Keratinocyte (primary cell): Measurements from ENCODE around the gene SERPINB1. TPM values are rescaled to one million over a fixed set of nuclear protein-coding genes. Genes with fewer than 3 reads are reported as not detected.

ENCODE experiments used
- DNase-seq: peaks from one replicate; pipeline ENCODE4 v3.0.0-alpha.2; 2011; ENCODE audit warnings: low read depth, missing footprints, low spot score
- FAIRE-seq: peaks from 2 replicates; lab custom pipeline; 2011; peaks lifted over from hg19 to GRCh38; lab: Jason Lieb, UNC
- H2AFZ ChIP-seq: 2 replicates; pipeline ENCODE4 v1.6.0; 2012; ENCODE audit warnings: low read length, control low read depth, inconsistent platforms; ENCODE audit not compliant: control insufficient read depth
- H3K27ac ChIP-seq: 2 replicates; pipeline ENCODE4 v1.5.1; 2011; ENCODE audit warnings: low read length; ENCODE audit not compliant: control insufficient read depth, insufficient read depth
- H3K27me3 ChIP-seq: 3 replicates; pipeline ENCODE4 v1.6.0; 2011; ENCODE audit warnings: low read length; ENCODE audit not compliant: control insufficient read depth, insufficient read depth; ENCODE audit errors: extremely low read depth
- H3K36me3 ChIP-seq, 2 experiments: 2 replicates in 1 of 2; 3 replicates in 1 of 2; pipeline ENCODE4 v1.5.1; 2011; ENCODE audit warnings: low read length in 2 of 2, mild to moderate bottlenecking in 1 of 2; ENCODE audit not compliant: control insufficient read depth in 2 of 2, insufficient read depth in 2 of 2; ENCODE audit errors: extremely low read depth in 1 of 2
- H3K4me1 ChIP-seq: 3 replicates; pipeline ENCODE4 v1.5.1; 2011; ENCODE audit warnings: low read length; ENCODE audit not compliant: control insufficient read depth, insufficient read depth; ENCODE audit errors: extremely low read depth
- H3K4me2 ChIP-seq: 3 replicates; pipeline ENCODE4 v1.6.0; 2011; ENCODE audit warnings: low read depth, low read length; ENCODE audit not compliant: control insufficient read depth, insufficient read depth; ENCODE audit errors: extremely low read depth
- H3K4me3 ChIP-seq, 3 experiments: fragments of 200-600 bp in 1 of 3; sonication (generic) in 1 of 3; 2 replicates in 2 of 3; 3 replicates in 1 of 3; pipeline ENCODE4 v1.5.1; 2011 to 2016; ENCODE audit warnings: low read length in 3 of 3, mild to moderate bottlenecking in 3 of 3, control low read depth in 2 of 3, inconsistent platforms in 1 of 3, low read depth in 1 of 3, mixed read lengths in 1 of 3, mixed run types in 1 of 3, moderate library complexity in 1 of 3; ENCODE audit not compliant: control insufficient read depth in 2 of 3, insufficient read depth in 2 of 3; ENCODE audit errors: extremely low read depth in 1 of 3
- H3K79me2 ChIP-seq: 2 replicates; pipeline ENCODE4 v1.6.0; 2012; ENCODE audit warnings: low read length; ENCODE audit not compliant: control insufficient read depth, insufficient read depth
- H3K9ac ChIP-seq: 3 replicates; pipeline ENCODE4 v1.6.0; 2011; ENCODE audit warnings: low read length; ENCODE audit not compliant: control insufficient read depth, insufficient read depth; ENCODE audit errors: extremely low read depth
- H3K9me1 ChIP-seq: 3 replicates; pipeline ENCODE4 v1.6.0; 2011; ENCODE audit warnings: low read length; ENCODE audit not compliant: control insufficient read depth, insufficient read depth; ENCODE audit errors: extremely low read depth
- H3K9me3 ChIP-seq: 2 replicates; pipeline ENCODE4 v1.5.1; 2012; ENCODE audit warnings: low read depth, low read length; ENCODE audit not compliant: control insufficient read depth
- H4K20me1 ChIP-seq: 3 replicates; pipeline ENCODE4 v1.6.0; 2011; ENCODE audit warnings: low read length; ENCODE audit not compliant: control insufficient read depth, insufficient read depth; ENCODE audit errors: extremely low read depth
- EZH2 ChIP-seq: IDR thresholded peaks from one replicate; pipeline ENCODE4 v1.6.1; 2012; ENCODE audit warnings: inconsistent platforms, mild to moderate bottlenecking, low read length, moderate library complexity
- dilution Hi-C: fragments of 300-500 bp; cut with MboI; formaldehyde crosslinking; loops from one replicate; pipeline ENCODE4 v1.7.0; 2020; ENCODE audit warnings: low sequenced_read_pairs; ENCODE audit not compliant: extremely low pct_ligation_motif_present
- polyA plus RNA-seq, 5 experiments: library from polyadenylated mRNA; depleted of rRNA in 3 of 5; stranded (reverse) in 3 of 5; stranded (forward) in 1 of 5; unstranded in 1 of 5; fragments of >200 nt; gene quantifications; 1 replicate in 1 of 5; 2 replicates in 3 of 5; 3 replicates in 1 of 5; pipeline versions ENCODE4 v1.2.1 to v1.2.3, GENCODE V29; 2011 to 2012; ENCODE audit warnings: missing spikeins in 2 of 5, low read depth in 1 of 5, low replicate concordance in 1 of 5
- TF ChIP-seq, protein P1 (sequence below), 3 experiments: IDR thresholded peaks in 1 of 3; conservative IDR thresholded peaks in 1 of 3; optimal IDR thresholded peaks in 1 of 3; 2 replicates in 2 of 3; 3 replicates in 1 of 3; pipeline versions ENCODE3 to v1.5.1; 2011; ENCODE audit warnings: low read length in 3 of 3, mild to moderate bottlenecking in 3 of 3, moderate library complexity in 2 of 3, control low read depth in 1 of 3, inconsistent platforms in 1 of 3; ENCODE audit not compliant: insufficient read depth in 2 of 3; ENCODE audit errors: extremely low read depth in 1 of 3

SERPINB1 gene
- polyA plus RNA-seq, 1 donor (not counting 4 experiments of a cell fraction or from before 2014, with no cell fraction given): 71.9 TPM

DNA sequence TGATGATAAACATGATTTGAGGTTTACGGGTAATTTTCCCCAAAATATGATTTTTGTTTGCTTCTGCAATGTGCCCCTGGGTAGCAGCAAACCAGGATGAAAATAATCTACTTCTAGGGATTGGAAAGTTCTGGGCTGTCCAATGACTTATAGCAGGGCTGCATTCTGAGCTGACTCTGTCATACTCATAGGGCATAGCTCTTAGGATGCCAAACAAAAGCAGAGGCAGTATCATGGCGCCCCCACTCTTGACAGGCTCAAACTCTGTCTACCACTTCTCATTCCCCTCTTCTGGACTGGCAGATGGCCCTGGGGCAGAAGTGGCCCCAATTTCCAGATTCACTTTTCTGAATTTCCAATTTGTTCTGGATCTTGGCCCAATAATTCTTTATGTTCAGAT lies 10.3 kb downstream of the SERPINB1 start:
- dilution Hi-C loops: no loop called here
- no peaks in the 10 kb centered on the region for H3K9me3 ChIP-seq
- H3K27me3 ChIP-seq: no peaks in the 10 kb centered on the region
- H3K79me2 ChIP-seq: no peaks in the 10 kb centered on the region
- no peaks in the 10 kb centered on the region for H4K20me1 ChIP-seq
- H3K9ac ChIP-seq: no peak overlapping the region
- H2AFZ ChIP-seq: no peak overlapping the region
- DNase-seq: no peak
- no peak for TF ChIP-seq EZH2
- TF ChIP-seq, protein P1, sequence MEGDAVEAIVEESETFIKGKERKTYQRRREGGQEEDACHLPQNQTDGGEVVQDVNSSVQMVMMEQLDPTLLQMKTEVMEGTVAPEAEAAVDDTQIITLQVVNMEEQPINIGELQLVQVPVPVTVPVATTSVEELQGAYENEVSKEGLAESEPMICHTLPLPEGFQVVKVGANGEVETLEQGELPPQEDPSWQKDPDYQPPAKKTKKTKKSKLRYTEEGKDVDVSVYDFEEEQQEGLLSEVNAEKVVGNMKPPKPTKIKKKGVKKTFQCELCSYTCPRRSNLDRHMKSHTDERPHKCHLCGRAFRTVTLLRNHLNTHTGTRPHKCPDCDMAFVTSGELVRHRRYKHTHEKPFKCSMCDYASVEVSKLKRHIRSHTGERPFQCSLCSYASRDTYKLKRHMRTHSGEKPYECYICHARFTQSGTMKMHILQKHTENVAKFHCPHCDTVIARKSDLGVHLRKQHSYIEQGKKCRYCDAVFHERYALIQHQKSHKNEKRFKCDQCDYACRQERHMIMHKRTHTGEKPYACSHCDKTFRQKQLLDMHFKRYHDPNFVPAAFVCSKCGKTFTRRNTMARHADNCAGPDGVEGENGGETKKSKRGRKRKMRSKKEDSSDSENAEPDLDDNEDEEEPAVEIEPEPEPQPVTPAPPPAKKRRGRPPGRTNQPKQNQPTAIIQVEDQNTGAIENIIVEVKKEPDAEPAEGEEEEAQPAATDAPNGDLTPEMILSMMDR (optimal IDR thresholded peaks at IDR 0.05 in 1 of 3, IDR thresholded peaks at IDR 0.05 in 1 of 3, conservative IDR thresholded peaks at IDR 0.05 in 1 of 3; ENCODE audit: extremely low read depth in 1 of 3, insufficient read depth in 2 of 3, low read length in 3 of 3): peak in 1 of 3 experiments; percentile 29
- H3K9me1 ChIP-seq: peaks cover 2% of the 10 kb centered on the region
- no peak overlapping the region for H3K4me2 ChIP-seq
- peaks cover 5 to 10% of the 10 kb centered on the region in 2 experiments for H3K36me3 ChIP-seq
- H3K4me3 ChIP-seq: no peak overlapping the region
- no peak overlapping the region for H3K27ac ChIP-seq
- no peak for FAIRE-seq
- H3K4me1 ChIP-seq: no peaks in the 10 kb centered on the region

DNA sequence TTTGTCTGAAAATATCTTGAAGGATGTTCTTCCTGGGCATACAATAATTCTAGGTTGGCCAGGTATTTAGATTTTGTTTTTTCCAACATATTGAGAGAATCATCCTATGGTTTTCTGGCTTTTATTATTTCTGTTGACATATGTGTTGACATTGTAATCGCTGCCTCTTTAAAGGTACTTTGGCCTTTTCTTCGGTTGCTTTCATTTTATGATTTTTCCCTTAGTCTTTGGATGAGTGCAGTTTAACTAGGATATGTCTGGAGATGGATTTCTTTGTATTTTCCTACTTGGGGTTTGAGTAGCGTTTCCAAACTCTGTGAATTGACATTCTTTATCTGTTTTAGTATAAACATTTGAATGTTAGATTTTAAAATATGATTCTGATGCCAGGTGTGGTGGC lies 11.5 kb downstream of the SERPINB1 start:
- no peaks in the 10 kb centered on the region for H4K20me1 ChIP-seq
- H3K9me3 ChIP-seq: no peaks in the 10 kb centered on the region
- H3K79me2 ChIP-seq: no peaks in the 10 kb centered on the region
- no peak overlapping the region for H3K4me2 ChIP-seq
- no peak for TF ChIP-seq EZH2
- TF ChIP-seq, protein P1 (optimal IDR thresholded peaks at IDR 0.05 in 1 of 3, IDR thresholded peaks at IDR 0.05 in 1 of 3, conservative IDR thresholded peaks at IDR 0.05 in 1 of 3; ENCODE audit: extremely low read depth in 1 of 3, insufficient read depth in 2 of 3, low read length in 3 of 3): no peak
- no peaks in the 10 kb centered on the region for H3K4me1 ChIP-seq
- no peak overlapping the region for H2AFZ ChIP-seq
- H3K9me1 ChIP-seq: no peaks in the 10 kb centered on the region
- dilution Hi-C loops: no loop called here
- no peak overlapping the region for H3K27ac ChIP-seq
- no peak for DNase-seq
- H3K27me3 ChIP-seq: no peaks in the 10 kb centered on the region
- H3K36me3 ChIP-seq: peaks cover 1 to 5% of the 10 kb centered on the region in 2 experiments
- no peak overlapping the region for H3K9ac ChIP-seq
- no peak for FAIRE-seq
- no peak overlapping the region for H3K4me3 ChIP-seq
